ENCODE measurements around the gene PLPPR3.

The PLPPR3 gene

GRCh38 chr19:795691-796581, 25.8 kb downstream of the PLPPR3 start:
- DNase-seq, result no peak

GRCh38 chr19:795073-795611, 26.6 kb downstream of the PLPPR3 start:
- DNase-seq, result peak; percentile 52

- no peak for DNase-seq
Observed at GRCh38 chr19:793806-794205, 27.9 kb downstream of the PLPPR3 start.

- DNase-seq, result no peak
Observed at GRCh38 chr19:792306-792885, 29.4 kb downstream of the PLPPR3 start.

GRCh38 chr19:791567-792305, 30.0 kb downstream of the PLPPR3 start:
- DNase-seq, result no peak

- DNase-seq, result no peak
Observed at GRCh38 chr19:791007-791566, 30.7 kb downstream of the PLPPR3 start.

- no peak for DNase-seq
Observed at GRCh38 chr19:789701-790060, 32.1 kb downstream of the PLPPR3 start.

GRCh38 chr19:788983-789700, 32.6 kb downstream of the PLPPR3 start:
- DNase-seq, result no peak

- no peak for DNase-seq
Observed at GRCh38 chr19:788686-788982, 33.1 kb downstream of the PLPPR3 start.

GRCh38 chr19:787536-787935, 34.2 kb downstream of the PLPPR3 start:
- DNase-seq, result no peak

GRCh38 chr19:784541-784940, 37.2 kb downstream of the PLPPR3 start:
- no peak for DNase-seq

GRCh38 chr19:782878-783668, 38.7 kb downstream of the PLPPR3 start:
- no peak for DNase-seq

GRCh38 chr19:782185-782877, 39.4 kb downstream of the PLPPR3 start:
- no peak for DNase-seq

- no peak for DNase-seq
Observed at GRCh38 chr19:781800-782184, 40.0 kb downstream of the PLPPR3 start.

- no peak for DNase-seq
Observed at GRCh38 chr19:780935-781334, 40.8 kb downstream of the PLPPR3 start.

GRCh38 chr19:778910-779653, 42.7 kb downstream of the PLPPR3 start:
- DNase-seq, result peak; percentile 70

GRCh38 chr19:776549-776948, 45.2 kb downstream of the PLPPR3 start:
- DNase-seq, result no peak

GRCh38 chr19:772730-773436, 48.9 kb downstream of the PLPPR3 start:
- no peak for DNase-seq

- no peak for DNase-seq
Observed at GRCh38 chr19:772063-772462, 49.7 kb downstream of the PLPPR3 start.

GRCh38 chr19:771332-771785, 50.4 kb downstream of the PLPPR3 start:
- DNase-seq, result no peak

Measured in right forelimb (tissue), 1 donor.